ENCODE data around the gene SEMA4B.
"Not testable (repeated sequence)": the region's sequence is repeated elsewhere in the genome, so short reads cannot be mapped to it uniquely, and the experiment has no call there.

Gene SEMA4B

DNA sequence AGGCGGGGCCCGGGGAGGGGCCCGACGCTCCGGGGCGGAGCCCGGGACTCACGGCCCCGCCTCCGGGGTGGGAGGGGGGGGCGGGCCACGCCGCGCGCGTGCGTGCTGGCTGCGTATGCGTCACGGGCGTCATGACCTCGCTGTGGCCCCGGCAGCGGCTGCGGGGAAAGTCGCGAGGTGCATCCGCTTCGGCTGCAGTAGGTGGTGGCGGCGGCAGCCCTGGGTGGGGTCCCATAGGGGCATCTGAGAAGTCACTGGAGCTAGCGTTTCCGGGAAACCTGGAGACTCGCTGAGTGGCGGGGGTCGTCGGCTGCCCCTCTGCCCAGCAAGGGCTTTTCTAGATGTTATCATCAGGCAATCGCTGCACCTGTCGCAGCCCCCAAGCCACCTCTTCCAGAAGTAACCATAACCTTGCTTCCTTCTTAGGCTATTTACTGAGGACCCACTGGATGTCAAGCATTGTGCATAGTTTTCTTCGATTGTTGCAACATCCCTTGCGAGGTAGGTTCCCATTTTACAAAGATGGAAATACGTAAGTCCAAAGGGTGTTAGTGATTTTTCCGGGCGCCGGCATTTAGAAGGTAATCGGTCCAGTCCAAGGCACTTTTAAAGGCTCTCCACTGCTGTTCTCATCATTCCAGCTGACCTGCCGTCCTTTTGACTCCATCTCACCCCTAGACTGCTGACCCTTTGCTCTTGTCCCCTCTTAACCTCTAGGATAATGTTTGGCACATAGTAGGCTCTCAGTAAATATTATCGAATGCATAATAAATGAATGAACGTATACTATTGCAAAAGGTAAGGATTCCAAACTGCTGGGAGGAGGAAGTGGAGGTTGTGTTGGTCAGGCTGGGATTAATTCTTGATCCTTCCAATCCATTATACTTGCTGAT is 33.2 kb downstream of the SEMA4B start, which contains the start of gene GDPGP1:
Gene GDPGP1, plus strand, starts transcription at position 114 of the 893 bp plus-strand sequence. CDS start 6,700 bp downstream, outside the sequence.
- peak in 3 of 42 donors; percentile 90 to 96 (median 93) for DNase-seq

GRCh38 chr15:90239371-90239770 is 38.2 kb downstream of the SEMA4B start:
- DNase-seq, result no peak
- intact Hi-C loops (cut with DNase I), result no loop called here

More for the DNA sequence above, 33.2 kb downstream of the SEMA4B start, which contains the start of gene GDPGP1:
- intact Hi-C loops (cut with DNase I), result no loop called here

- no peak for DNase-seq
- intact Hi-C loops (cut with DNase I), result no loop called here
Observed at GRCh38 chr15:90240856-90241255, 39.7 kb downstream of the SEMA4B start.

- DNase-seq, result no peak
- intact Hi-C loops (cut with DNase I), result no loop called here
Observed at GRCh38 chr15:90241343-90242192, 40.4 kb downstream of the SEMA4B start.

- no peak for DNase-seq
- intact Hi-C loops (cut with DNase I), result no loop called here
Observed at GRCh38 chr15:90243943-90244639, 43.0 kb downstream of the SEMA4B start.

GRCh38 chr15:90248789-90249202 is 47.7 kb downstream of the SEMA4B start:
- DNase-seq, result peak in 41 of 42 donors; percentile 25 to 90 (median 59)
- intact Hi-C loops (cut with DNase I), result no loop called here

GRCh38 chr15:90249203-90249863 is 48.2 kb downstream of the SEMA4B start, which contains the start of gene TTLL13:
TSS of gene TTLL13 (plus strand) at chr15:90249556. CDS start at chr15:90250631, 1,075 bp downstream.
- peak; percentile 80 to 97 (median 92) for DNase-seq
- intact Hi-C loops (cut with DNase I), result no loop called here

- no peak for DNase-seq
- intact Hi-C loops (cut with DNase I), result no loop called here
Observed at GRCh38 chr15:90257776-90258175, 56.6 kb downstream of the SEMA4B start.

- intact Hi-C loops (cut with DNase I), result no loop called here
- DNase-seq, result no peak
Observed at GRCh38 chr15:90259524-90259923, 58.4 kb downstream of the SEMA4B start.

DNA sequence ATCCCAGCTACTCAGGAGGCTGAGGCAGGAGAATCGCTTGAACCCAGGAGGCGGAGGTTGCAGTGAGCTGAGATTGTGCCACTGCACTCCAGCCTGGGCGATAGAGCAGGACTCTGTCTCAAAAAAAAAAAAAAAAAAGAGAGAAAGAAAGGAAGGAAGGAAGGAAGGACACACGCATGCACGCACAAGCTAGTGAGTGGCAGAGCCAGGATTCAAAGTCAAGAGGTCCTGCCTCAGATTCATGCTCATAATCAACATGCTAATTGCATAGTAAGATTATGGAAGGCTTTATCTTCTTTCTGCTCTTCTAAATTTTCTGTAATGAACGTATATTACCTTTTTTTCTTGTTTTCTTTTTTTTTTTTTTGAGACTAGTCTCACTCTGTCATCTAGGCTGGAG is 59.6 kb downstream of the SEMA4B start:
- intact Hi-C loops (cut with DNase I); DNase-seq: not testable (repeated sequence)

DNA sequence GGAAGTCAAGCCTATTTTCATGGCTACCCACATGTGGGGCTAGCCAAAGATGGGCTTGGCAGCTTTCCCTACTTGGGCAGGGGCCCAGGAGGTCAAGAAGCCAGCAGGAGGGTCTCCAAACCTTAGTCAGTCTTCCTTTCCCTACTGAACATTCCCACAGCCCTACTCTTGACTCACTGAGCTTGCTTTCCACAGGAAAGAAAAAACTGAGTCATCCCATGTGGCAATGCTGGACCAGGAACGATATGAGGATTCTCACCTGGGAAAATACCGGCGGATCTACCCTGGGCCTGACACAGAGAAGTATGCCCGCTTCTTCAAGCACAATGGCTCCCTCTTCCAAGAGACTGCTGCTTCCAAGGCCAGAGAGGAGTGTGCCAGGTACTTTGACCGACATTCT is 60.7 kb downstream of the SEMA4B start:
- intact Hi-C loops (cut with DNase I), result no loop called here
- no peak for DNase-seq

- DNase-seq, result no peak
- intact Hi-C loops (cut with DNase I), result no loop called here
Observed at GRCh38 chr15:90262426-90262825, 61.3 kb downstream of the SEMA4B start.

DNA sequence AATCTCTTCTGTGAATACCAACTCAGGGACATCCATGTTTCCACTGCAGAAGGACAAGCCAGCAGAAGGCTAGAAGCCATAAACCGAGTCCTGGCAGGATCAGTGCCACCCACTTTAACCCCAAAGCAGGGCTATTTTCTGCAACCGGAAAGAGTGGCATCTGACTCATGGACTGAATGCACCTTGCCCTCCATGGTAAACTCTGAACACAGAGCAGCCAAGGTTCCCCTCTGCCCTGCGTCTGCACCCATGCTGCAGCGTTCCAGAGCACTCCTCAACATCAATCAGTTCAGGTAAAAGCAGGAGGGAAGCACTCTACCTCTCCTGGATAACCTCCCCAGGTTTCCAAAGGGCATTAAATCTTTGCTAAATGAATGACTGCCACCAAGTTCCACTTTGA is 63.5 kb downstream of the SEMA4B start:
- DNase-seq, result peak in 2 of 42 donors; percentile 15 to 20
- intact Hi-C loops (cut with DNase I), result no loop called here

- intact Hi-C loops (cut with DNase I), result no loop called here
- peak; percentile 93 to 98 (median 96) for DNase-seq
Observed at GRCh38 chr15:90265271-90266060, 64.3 kb downstream of the SEMA4B start, which contains the start of gene NGRN. TSS of gene NGRN (plus strand) at chr15:90265672. CDS start at chr15:90265713, 41 bp downstream.

DNA sequence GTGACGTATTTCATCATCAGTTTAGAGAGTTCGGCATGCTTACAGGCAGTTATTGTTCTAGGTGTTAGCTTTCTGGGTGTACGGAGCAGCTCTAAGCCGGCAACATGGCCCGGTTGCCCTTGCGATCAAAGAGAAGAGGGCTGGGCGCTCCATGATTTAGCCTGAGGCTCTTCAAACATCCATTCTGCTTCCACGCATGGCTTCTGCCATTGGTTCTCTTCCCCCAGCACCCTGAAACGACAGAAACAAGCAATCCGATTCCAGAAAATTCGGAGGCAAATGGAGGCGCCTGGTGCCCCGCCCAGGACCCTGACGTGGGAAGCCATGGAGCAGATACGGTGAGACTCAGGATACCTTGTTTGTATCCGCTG is 64.9 kb downstream of the SEMA4B start:
- intact Hi-C loops (cut with DNase I), result no loop called here
- DNase-seq, result peak in 38 of 42 donors; percentile 12 to 73 (median 36)

- intact Hi-C loops (cut with DNase I), result no loop called here
- DNase-seq, result peak in 28 of 42 donors; percentile 15 to 63 (median 32)
Observed at GRCh38 chr15:90266485-90266884, 65.4 kb downstream of the SEMA4B start.

GRCh38 chr15:90268415-90268814 is 67.3 kb downstream of the SEMA4B start:
- DNase-seq, result no peak
- intact Hi-C loops (cut with DNase I), result no loop called here

Measured in head of caudate nucleus (tissue), 42 donors.